ENCODE data around the gene ITPR3. TPM values are rescaled to one million over a fixed set of nuclear protein-coding genes. Genes with fewer than 3 reads are reported as not detected.
A peak's percentile ranks its signal among the peaks of the same experiment; 100 is the strongest.

Gene ITPR3
- total and polyA plus RNA-seq, 2 of the 13 experiments (the other 11 are each of a cell fraction or from before 2014, with no cell fraction given) = 3.8 to 21.4 TPM

GRCh38 chr6:33579828-33580714 lies 41.1 kb upstream of the ITPR3 start, which contains the start of gene BAK1 (continued):
- TF ChIP-seq AHDC1 (CRISPR knock-in tag; IDR thresholded peaks at IDR 0.05; ENCODE audit: borderline replicate concordance) (no peak; the same call in 1 of the 2 replicates), MYNN (CRISPR knock-in tag; IDR thresholded peaks at IDR 0.05; ENCODE audit: low read depth) (no peak), ARNT (IDR thresholded peaks at IDR 0.05) (no peak), ZNF224 (CRISPR knock-in tag; IDR thresholded peaks at IDR 0.05) (no peak), ZNF142 (CRISPR knock-in tag; IDR thresholded peaks at IDR 0.05) (no peak), ZNF18 (CRISPR knock-in tag; IDR thresholded peaks at IDR 0.05; ENCODE audit: insufficient replicate concordance) (no peak), ZMYM3 (CRISPR knock-in tag; IDR thresholded peaks at IDR 0.05) (peak; percentile 31; the same call in 1 of the 2 replicates), ZNF674 (CRISPR knock-in tag; IDR thresholded peaks at IDR 0.05; ENCODE audit: low read depth) (no peak), SP5 (CRISPR knock-in tag; IDR thresholded peaks at IDR 0.05; ENCODE audit: borderline replicate concordance, low read depth) (peak; percentile 88), HCFC1 (IDR thresholded peaks at IDR 0.05; ENCODE audit: low read depth, low read length) (peak; percentile 14; the same call in 1 of the 2 replicates), ASH2L (IDR thresholded peaks at IDR 0.05; ENCODE audit: insufficient read length, low read depth, low read length) (no peak), ZNF607 (CRISPR knock-in tag; IDR thresholded peaks at IDR 0.05; ENCODE audit: borderline replicate concordance) (peak; percentile 34; the same call in 1 of the 2 replicates), PHF5A (CRISPR knock-in tag; IDR thresholded peaks at IDR 0.05; ENCODE audit: low read depth, unreplicated experiment) (no peak)

All from HepG2 (cell line).